ENCODE measurements around the gene RBM23.
"Not testable (repeated sequence)": the region's sequence is repeated elsewhere in the genome, so short reads cannot be mapped to it uniquely, and the experiment has no call there.

The RBM23 gene

DNA sequence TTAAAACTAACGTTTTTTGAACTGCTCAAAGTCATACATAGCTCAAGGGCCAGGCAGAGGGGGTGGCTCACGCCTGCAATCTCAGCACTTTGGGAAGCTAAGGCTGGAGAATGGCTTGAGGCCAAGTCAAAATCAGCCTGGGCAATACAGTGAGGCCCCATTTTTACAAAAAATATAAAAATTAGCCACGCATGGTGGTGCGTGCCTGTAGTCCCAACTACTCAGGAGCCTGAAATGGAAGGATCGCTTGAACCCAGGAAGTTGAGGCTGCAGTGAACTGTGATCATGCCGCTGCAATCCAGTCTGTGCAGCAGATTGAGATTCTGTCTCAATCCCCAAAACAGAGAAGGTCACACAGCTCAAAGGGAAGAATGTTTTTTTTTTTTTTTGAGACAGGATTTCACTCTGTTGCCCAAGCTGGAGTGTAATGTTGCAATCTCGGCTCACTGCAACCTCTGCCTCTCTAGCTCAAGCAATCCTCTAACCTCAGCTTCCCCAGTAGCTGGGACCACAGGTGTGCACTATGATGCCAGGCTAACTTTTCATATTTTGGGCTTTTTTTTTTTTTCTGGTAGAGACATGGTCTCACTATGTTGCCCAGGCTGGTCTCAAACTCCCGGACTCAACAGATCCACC is 2.9 kb downstream of the RBM23 start:
- DNase-seq (ENCODE audit: low read depth) = peak; percentile 67

DNA sequence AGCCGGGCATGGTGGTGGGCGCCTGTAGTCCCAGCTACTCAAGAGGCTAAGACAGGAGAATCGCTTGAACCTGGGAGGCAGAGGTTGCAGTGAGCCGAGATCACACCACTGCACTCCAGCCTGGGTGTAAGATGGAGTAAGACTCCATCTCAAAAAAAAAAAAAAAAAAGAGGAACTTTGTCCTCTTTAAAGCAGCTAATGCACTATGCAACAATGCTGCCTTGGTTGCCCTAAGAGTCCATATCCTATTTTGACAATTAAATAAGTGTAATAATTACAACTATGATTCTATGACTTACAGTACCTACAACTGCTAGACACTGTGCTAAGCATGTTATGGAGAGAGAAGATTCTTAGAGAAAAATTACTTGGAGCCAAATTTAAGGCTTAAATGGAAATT is 4.1 kb downstream of the RBM23 start:
- not testable (repeated sequence) for DNase-seq (ENCODE audit: low read depth)

DNA sequence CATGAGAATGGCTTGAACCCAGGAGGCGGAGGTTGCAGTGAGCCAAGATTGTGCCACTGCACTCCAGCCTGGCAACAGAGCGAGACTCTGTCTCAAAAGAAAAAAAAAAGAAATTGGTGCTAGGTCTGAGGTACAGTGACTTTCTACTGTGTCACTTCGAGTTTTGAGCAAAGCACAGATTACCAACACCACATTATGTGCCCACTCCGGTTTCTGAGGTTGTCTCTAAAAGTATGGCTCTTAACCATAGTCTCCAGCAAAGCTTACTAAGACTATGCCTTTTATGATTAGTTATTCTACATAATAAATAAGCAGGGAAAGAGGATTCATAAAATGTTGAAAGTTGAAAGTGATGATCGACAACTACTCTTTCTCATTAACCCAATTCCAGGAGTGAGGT is 8.0 kb downstream of the RBM23 start:
- DNase-seq (ENCODE audit: low read depth) = no peak

DNA sequence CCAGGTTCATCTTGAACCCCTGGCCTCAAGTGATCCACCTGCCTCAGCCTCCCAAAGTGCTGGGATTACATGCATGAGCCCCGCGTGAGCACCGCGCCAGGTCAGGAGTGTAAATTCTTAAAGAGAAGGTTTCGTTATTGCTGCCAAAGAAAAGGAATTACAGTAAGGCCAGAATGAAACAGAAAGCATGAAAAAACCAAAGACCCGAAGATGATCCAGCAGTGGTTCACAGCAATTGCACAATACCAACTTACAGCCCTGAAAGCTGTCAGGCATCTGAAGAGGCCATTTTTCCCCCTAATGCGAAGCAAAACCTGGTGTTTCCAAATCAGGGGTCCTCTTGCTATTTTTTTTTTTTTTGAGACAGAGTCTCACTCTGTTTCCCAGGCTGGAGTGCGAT is 10.3 kb downstream of the RBM23 start:
- DNase-seq (ENCODE audit: low read depth) = peak; percentile 87

DNA sequence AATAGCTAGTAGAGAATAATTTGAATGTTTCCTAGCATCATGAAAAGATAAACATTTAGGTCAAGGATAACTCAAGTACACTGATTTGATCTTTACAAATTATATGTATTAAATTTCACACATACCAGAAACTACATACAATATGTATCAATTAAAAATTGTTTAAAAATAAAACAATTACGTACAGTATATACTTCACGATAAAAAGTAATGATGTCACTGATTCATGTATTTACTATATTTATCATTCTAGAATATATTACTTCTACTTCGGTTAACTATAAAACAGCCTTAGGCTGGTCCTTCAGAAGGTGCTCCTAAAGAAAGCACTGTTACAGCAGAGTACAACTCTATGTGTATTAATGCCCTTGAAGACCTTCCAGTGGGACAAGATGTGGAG is 11.5 kb downstream of the RBM23 start:
- DNase-seq (ENCODE audit: low read depth) = no peak

DNA sequence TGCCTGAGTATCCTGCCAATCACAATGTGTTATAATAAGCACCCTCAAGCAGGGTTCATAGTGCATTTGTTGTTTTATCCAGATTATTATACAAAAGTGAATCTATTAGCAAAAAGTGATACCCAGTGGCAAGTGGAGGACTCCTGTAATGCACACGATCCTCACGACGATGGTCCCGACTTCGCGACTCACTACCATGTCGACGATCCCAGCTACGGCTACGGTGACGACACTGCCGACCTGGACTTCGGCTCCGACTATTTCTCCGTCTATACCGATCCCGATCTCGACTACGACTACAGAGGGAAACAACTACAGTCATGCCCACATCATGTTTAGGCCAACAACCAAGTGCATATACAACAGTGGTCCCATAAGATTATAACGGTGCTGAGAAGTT is 12.9 kb downstream of the RBM23 start:
- no peak for DNase-seq (ENCODE audit: low read depth)

DNA sequence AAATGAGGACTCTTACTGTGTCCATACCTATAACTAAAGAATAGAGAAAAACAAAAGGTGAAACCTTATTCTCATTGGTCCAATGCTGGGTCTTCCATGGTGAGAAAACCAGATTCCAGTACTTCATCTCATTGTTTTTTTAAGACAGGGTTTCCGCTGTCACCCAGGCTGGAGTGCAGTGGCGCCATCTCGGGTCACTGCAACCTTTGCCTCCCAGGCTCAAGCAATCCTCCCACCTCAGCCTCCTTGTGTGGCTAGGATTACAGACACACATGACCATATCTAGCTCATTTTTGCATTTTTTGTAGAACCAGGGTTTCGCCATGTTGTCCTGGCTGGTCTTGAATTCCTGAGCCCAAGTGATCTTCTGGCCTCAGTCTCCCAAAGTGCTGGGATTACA is 13.3 kb downstream of the RBM23 start:
- DNase-seq (ENCODE audit: low read depth) = no peak

DNA sequence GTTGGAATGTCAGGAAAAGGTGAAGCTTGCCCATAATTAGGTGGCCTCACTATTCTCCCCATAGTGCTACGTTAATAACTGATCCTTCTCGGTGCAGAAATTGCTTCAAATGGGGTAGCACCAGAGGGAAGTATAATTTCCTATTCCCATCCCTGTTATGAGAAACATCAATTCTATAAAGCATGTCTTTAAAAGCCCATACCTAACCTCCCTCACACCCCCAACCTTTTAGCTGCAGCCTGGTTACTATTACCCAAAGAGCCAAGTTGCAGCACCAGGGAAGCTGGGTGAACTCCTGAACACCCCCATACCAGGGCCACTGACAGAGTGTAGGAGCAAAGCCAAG is 15.2 kb downstream of the RBM23 start:
- DNase-seq (ENCODE audit: low read depth) = no peak

DNA sequence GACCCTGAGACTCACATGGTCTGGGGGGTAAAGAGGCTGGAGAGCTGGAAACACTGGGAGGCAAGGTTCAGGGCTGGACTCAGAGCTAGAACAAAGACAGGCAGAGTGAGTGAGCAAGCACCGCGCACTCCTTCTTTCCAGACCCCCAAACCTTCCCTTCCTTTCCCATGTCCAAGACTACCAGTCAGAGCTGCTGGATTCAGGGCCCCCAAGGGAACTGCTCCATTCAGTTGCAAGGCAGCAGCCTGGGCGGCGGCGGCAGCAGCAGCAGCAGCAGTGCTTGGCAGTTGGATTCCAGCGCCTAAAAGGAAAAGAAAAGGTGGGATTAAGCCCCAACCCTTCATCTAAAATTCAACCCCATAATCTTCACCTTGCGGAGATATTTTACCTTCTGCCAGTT is 17.1 kb downstream of the RBM23 start:
- DNase-seq (ENCODE audit: low read depth) = no peak

DNA sequence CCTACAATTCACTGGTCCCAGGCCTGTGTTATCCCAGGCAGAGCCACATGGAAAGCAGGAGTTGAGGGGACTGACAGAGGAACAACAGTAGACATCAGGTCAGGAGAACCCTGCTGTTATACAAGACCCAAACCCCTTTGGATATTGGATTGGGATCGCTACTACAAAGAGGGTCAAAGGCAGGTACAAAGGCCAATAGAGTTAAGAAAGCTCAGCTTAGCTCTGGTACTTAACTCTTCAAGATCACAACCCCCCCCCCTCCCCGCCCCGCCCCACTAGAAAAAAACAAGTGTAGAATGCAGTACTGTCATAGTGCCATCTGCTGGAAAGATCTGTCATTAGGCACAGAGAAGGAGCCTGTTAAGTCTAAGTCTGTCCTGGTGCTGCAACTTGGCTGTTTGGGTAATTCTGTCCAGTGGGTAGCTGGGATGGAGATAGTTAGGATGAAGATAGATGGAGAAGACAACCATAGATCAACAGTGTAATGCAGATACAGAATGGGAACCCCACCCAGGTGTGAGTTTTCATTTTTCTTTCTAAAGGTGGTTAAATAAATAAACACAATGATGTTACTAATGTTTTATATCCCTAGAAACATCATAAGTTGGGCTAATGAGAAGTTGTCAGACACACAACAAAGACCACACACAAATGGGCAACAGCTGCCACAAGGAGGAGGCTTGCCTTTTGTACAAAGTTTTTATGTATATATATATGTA is 18.7 kb downstream of the RBM23 start:
- DNase-seq (ENCODE audit: low read depth) = peak; percentile 79

DNA sequence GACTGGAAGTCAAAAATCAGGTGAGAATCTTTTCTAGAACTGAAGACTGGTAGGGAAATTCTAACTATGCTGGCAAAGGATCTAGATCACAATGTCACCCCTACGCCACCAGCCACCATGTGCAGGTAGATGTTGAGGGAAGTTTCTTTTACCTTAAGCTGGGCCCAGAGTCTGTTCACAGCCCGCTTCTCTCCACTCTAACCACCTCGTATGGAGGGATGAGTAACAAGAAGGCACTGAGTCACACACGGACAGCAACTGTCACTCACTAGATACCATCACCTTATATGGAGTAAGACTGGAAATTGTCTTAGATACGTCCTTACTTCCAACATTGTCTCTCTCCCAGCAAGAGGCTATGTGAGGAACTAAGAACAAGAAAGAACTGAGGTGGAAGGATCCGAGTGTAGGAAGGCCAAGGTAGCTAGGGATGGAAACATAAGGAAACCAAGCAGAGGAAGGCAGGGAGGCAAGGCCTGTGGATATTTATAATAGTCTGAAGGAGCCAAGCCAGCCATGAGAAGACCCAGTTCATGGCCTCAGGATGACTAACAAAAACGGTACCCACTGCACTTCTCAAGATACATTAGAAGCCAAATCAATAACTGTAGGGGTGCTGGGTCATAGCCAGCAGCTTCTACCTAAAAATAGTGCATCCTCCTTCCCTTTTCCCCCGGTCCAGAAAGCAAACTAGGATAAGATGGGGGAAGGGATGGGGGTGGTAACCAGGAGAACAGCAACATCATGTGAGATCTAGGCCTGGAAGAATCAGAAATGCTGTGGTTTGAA is 20.5 kb downstream of the RBM23 start:
- peak; percentile 87 for DNase-seq (ENCODE audit: low read depth)

DNA sequence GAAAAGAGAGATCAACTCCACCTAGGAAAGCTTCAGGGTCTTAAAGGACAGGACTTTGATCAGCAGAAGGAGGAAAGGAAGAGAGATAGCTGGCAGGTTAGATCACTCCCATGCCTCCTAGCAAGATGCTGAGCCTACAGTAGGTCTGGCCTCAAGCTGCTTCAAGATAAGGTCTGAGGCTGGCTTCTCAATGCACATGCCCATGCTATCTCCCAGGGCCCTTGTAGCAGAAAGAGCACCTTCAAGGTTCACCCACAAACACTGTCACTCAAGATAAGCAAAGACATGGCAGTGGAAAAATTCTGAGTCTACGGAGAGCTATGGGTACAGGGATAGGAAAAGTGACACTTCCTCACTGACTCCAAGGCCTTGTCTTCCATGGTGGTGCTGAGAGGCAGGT is 21.6 kb downstream of the RBM23 start:
- no peak for DNase-seq (ENCODE audit: low read depth)

DNA sequence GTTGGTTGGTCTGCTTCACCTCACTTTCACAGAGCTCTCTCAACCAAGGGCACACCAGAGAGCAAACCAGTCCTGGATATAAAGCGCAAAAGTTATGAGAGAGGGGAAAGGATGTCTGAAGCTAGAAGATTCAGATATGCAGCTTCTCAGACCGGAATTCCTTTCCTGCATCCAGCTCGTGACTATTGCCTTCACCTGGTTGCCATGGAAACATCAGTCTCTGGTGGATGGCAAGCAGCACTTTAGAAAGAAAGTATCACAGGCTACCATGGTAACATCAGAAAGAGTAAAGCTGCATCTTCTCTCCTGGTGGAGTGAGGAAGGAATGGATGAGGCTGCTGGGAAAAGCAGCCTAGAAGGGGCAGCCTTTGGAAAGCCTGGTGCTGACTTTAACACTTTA is 22.2 kb downstream of the RBM23 start:
- no peak for DNase-seq (ENCODE audit: low read depth)

DNA sequence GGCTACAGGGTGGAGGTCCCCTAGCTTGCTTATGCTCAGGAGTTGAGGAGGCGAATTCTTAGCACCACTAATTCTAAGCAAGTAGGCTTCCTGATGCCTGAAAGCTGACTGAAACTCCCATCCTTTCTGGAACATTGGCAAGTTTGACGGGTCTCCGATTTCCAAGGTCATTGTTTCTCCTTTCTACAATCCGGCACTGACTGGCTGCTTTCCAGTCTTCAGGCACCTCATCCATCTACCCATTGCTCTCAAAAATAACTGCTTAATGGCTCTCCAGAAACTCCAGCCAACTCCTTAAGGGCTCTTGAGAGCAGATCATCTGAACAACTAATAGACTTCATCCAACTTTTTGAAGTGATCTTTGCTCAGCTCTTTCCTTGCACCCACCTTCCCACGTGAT is 22.6 kb downstream of the RBM23 start:
- DNase-seq (ENCODE audit: low read depth) = no peak

DNA sequence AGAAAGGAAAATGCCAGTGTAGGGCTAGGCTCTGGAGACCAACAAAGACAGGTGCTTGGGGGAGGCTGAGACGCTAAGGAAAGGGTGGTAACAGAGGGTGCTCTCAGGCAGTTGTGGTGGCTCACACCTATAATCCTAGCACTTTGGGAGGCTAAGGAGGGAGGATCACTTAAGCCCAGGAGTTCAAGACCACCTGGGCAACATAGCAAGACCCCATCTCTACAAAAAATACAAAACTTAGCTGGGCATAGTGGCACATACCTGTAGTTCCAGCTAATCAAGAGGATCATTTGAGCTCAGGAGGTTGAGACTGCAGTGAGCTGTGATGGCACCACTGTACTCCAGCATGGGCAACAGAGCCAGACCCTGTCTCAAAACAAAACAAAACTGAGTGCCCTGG is 23.5 kb downstream of the RBM23 start:
- no peak for DNase-seq (ENCODE audit: low read depth)

DNA sequence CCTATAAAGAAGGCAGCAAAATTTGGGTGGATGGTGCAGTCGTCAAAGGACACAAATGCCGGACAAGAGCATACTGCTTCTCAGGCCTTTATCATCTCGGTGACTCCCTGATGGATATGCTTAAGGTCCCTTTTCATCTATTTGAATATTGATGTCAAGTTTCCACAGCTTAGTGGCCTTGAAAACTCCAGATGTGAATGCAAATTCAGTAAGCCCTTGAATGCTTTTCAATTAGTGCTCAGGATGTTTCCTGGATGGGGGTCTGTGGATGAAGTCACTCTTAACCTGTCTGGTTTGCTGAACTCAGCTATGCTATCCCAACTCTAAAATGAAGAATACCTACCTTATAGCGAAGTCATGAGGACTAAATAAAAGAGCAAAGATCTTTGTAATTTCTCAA is 25.2 kb downstream of the RBM23 start:
- DNase-seq (ENCODE audit: low read depth) = no peak

DNA sequence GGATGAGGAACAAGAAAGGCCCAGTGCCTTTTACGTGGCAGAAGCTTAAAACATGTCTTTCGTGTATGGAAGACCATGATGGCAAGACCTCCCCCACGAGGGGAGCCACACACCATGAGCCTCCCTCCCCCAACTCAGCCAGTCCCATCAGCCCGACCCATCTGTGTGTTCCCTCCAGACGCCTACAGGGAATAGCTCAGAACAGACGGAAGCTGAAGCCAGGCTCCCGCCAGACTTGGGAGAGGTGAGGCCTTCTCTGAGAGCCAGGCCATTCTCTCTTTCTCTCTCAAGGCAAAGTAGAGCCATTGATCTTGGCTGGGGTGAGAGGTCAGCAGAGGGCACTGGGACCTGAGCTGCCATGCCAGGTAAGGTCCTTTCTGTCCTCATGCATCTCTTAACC is 26.5 kb downstream of the RBM23 start:
- DNase-seq (ENCODE audit: low read depth) = no peak

DNA sequence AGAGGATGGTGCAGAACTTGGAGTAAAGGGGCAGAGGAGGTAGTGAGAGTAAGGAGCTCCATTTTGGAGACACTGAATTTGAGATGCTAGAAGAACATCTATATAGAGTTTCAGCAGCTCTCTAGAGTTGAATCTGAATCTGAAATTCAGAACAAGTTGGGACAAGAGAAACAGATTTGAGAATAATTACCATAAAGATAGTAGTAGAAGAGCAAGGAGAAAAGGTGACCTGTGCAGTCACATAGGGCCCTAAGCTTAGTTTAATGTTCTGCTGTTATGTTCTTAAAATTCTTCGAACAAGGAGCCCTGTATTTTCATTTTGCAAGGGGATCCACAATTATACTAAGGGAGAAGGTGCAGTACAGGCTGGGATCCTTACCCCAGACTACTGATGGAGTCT is 28.5 kb downstream of the RBM23 start:
- DNase-seq (ENCODE audit: low read depth) = no peak

DNA sequence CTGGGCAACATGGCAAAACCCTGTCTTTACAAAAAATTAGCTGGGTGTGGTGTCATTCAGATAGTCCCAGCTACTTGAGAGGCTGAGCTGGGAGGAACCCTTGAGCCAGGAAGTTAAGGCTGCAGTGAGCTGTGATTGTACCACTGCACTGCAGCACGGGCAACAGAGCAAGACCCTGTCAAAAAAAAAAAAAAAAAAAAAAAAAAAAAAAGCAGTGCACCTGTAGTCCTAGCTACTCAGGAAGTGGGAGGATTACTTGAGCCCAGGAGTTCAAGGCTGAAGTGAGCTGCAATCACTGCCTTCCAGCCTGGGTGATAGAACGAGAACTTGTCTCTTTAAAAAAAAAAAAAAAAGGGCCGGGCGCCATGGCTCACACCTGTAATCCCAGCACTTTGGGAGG is 30.3 kb downstream of the RBM23 start:
- DNase-seq (ENCODE audit: low read depth) = no peak

DNA sequence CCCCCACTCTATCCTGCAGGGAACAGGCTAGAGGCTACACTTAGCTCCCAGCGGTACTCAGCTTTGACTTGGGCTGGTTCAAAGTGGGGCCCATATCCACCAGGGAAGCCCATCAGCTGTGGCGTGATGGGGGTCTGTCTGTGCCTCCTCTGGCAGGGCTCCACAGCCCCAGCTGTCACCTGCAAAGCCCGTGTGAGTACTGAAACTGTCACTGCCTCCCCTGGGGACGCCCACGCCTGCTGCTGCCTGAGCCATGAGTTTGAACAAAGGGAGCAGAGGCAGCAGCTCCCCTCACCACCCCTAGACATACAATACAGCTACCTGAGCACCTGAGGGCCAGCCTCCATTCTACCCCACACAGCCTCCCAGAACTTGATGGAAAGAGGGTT is 31.0 kb downstream of the RBM23 start:
- no peak for DNase-seq (ENCODE audit: low read depth)

DNA sequence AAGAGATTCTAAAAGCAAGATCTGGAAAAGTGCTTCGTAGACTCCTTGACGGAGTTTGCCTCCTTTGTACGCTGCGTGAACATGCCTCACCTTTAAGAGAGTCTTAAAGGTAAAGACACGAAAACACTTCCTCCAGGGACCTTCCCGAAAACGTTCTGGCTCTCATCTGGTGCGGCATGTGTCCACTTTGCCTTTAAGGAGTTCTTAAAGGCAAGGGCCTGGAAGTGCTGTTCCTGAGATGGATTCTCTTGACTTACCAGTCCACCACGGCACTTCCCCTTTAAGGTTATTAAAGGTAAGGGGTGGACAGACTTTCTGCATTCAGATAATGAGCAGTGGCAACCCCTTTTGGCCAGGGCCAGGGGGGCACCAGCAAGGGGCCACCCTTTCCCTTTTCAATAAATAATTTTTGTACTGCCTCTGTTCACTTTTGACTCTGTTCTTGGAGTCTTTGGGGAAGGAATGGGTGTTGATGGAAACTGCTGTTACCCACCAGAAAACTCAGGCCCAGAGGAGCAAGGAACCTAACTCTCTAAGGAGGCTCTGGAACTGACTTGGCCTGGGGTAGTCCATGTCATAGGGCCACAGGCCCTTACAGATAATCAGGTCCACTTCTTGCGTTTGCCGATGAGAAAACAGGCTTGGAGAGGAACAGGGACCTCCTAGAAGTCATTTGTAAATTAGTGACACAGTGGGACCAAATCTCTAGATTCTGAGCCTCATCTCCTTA is 31.5 kb downstream of the RBM23 start:
- peak; percentile 76 for DNase-seq (ENCODE audit: low read depth)

DNA sequence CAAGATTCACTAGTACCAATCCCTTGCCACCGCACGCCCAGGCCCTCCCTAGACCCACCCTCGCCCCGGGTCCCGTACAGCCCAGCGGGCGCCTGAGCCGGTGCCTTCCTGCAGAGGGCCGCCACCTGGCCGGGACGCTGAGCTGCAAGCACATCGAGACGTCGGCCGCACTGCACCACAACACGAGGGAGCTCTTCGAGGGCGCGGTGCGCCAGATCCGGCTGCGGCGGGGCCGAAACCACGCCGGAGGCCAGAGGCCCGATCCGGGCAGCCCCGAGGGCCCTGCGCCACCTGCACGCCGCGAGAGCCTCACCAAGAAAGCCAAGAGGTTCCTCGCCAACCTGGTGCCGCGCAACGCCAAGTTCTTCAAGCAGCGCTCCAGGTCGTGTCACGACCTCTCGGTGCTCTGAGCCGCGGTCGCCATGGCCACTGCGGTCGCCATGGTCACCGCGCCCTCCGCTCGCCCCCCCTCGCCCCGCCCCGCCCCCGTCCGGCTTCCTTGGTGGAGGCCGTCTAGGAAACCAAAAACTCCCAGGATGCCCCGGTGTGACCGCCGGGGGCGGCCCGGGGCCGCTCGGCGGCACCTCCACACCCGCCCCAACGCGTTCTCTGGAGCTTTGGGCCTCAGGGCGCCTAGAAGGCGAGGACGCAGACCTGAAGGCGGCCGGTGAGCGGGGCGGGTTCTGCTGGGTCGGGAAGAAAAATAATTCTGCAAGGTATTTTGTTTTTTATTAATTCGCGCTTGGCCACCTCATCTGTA is 32.3 kb downstream of the RBM23 start:
- peak; percentile 57 for DNase-seq (ENCODE audit: low read depth)

All from iris pigment epithelial cell (primary cell).